Thymus (tissue), 11 donors: ENCODE data around the gene MLPH. TPM values are rescaled to one million over a fixed set of nuclear protein-coding genes. Genes with fewer than 3 reads are reported as not detected.

ENCODE experiments used
- DNase-seq, 9 donors: peaks; one replicate each; pipeline ENCODE4 v3.0.0-alpha.2; 2013; ENCODE audit warnings: low spot score in 9 of 9, low read depth in 6 of 9, missing footprints in 1 of 9
- H3K27ac ChIP-seq, 2 donors: one replicate each; pipeline ENCODE4 v1.5.1; 2013; ENCODE audit warnings: control low read depth in 1 of 2, low read depth in 1 of 2, low read length in 1 of 2, mild to moderate bottlenecking in 1 of 2, moderate library complexity in 1 of 2
- H3K27me3 ChIP-seq, 2 donors: one replicate each; pipeline ENCODE4 v1.5.1; 2013; ENCODE audit warnings: low read length in 1 of 2; ENCODE audit not compliant: control insufficient read depth in 2 of 2, insufficient read depth in 1 of 2
- H3K36me3 ChIP-seq, 2 donors: one replicate each; pipeline ENCODE4 v1.5.1; 2013; ENCODE audit warnings: low read length in 1 of 2, mild to moderate bottlenecking in 1 of 2, moderate library complexity in 1 of 2; ENCODE audit not compliant: control insufficient read depth in 2 of 2, insufficient read depth in 2 of 2
- H3K4me1 ChIP-seq, 2 donors: one replicate each; pipeline ENCODE4 v1.5.1; 2013; ENCODE audit warnings: low read length in 2 of 2; ENCODE audit not compliant: control insufficient read depth in 2 of 2, insufficient read depth in 2 of 2
- H3K4me3 ChIP-seq, 2 donors: one replicate each; pipeline ENCODE4 v1.5.1; 2013; ENCODE audit warnings: low read length in 2 of 2, control low read depth in 1 of 2, mild to moderate bottlenecking in 1 of 2
- H3K9me3 ChIP-seq, 2 donors: one replicate each; pipeline ENCODE4 v1.5.1; 2013; ENCODE audit warnings: low read length in 1 of 2, mild to moderate bottlenecking in 1 of 2; ENCODE audit not compliant: control insufficient read depth in 2 of 2, insufficient read depth in 1 of 2
- WGBS: extraction: QIAGEN DNeasy Blood & Tissue Kit; methylation state at CpG from one replicate; pipeline ENCODE4 v1.1.7; 2013; 5-methylcytosine and 5-hydroxymethylcytosine counted together
- polyA plus RNA-seq: library from polyadenylated mRNA; stranded (reverse); fragments of 200-250 nt; gene quantifications from one replicate; pipeline ENCODE4 v1.2.3, GENCODE V29; 2013
- total RNA-seq: library from RNA; stranded (reverse); fragments of 120-200 nt; gene quantifications from one replicate; pipeline ENCODE4 v1.2.4, GENCODE V29; 2013
- donor health status: healthy.

MLPH gene
- total and polyA plus RNA-seq, 2 donors, result 0.24 to 2.4 TPM

DNA sequence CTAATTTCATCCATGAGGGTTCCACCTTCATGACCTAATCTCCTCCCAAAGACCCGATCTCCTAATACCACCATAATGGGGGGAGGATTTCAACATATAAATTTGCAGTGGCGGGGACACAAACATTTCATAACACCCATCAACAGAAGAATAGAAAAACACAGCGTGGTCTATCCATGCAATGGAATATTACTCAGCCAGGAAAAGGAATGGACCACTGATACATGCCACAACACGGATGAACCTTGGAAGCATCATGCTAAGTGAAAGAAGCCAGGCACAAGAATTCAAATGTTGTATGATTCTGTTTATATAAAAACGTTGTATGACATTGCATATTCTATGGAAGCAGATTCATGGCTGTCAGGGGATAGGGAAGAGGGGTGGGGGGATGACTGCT is 82.0 kb downstream of the MLPH start:
- peaks cover 0 to 4% of the 10 kb centered on the region in 2 donors for H3K4me1 ChIP-seq
- no peaks in the 10 kb centered on the region for H3K9me3 ChIP-seq
- no peaks in the 10 kb centered on the region for H3K36me3 ChIP-seq
- WGBS, result 94% methylated on average over 5 of the region's 5 CpGs
- no peak for DNase-seq
- no peak overlapping the region for H3K4me3 ChIP-seq
- H3K27me3 ChIP-seq, result peaks cover 0 to 10% of the 10 kb centered on the region in 2 donors
- no peak overlapping the region for H3K27ac ChIP-seq

DNA sequence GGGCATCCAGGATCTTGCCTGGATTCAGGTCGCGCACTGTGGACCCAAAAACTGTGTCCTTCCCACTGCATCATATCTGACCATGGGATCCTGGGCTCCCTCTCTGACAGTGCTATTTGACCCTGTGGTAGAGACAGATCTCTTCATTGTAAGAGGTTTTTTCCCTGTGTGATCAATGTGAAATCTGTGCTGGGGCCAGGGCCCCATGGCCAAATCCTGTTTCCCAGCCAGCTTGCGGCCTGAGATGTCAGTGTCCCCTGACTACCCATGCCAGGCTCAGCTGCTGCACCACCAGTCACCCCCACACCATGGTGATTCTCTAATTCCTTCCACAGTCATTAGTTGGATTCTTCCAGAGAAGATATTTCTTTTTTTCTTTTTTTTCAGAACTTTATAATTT is 82.8 kb downstream of the MLPH start:
- H3K4me1 ChIP-seq, result peaks cover 0 to 4% of the 10 kb centered on the region in 2 donors
- H3K27me3 ChIP-seq, result peaks cover 0 to 6% of the 10 kb centered on the region in 2 donors
- H3K36me3 ChIP-seq, result no peaks in the 10 kb centered on the region
- H3K27ac ChIP-seq, result no peak overlapping the region
- no peak for DNase-seq
- WGBS, result 98% methylated on average over 3 of the region's 3 CpGs
- no peaks in the 10 kb centered on the region for H3K9me3 ChIP-seq
- no peak overlapping the region for H3K4me3 ChIP-seq

DNA sequence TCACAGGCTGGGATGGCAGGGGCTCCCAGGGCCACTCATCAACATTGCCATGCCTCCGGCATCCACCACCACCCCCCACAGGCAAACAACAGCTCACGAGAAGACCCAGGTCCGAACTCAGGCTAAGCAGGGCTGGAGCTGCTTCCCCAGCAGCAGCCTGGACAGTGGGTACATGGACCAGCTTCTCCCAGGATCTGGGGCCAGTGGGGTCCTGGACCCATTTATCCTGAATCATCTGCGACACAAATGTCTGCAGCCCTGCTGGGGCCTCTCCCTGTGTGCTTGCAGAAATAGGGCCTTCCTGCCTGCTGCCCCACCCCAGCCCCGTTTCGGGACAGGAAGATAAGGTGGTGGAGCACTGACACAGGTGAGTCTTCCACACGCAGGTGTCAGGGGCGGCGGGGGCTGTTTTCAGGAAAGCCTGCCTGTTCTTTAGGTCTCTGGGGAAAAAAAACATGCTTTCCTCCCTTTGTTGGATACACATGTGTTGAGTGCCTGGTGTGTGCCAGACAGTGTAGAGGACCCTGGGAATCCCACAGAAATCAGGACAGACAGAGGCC is 83.8 kb downstream of the MLPH start:
- Histone ChIP-seq H3K27ac (no peak overlapping the region), H3K4me3 (no peak overlapping the region), H3K27me3 (peaks cover 0 to 6% of the 10 kb centered on the region in 2 donors), H3K36me3 (no peaks in the 10 kb centered on the region), H3K9me3 (no peaks in the 10 kb centered on the region), H3K4me1 (peaks cover 0 to 4% of the 10 kb centered on the region in 2 donors)
- no peak for DNase-seq
- WGBS, result 93% methylated on average over 9 of the region's 9 CpGs

DNA sequence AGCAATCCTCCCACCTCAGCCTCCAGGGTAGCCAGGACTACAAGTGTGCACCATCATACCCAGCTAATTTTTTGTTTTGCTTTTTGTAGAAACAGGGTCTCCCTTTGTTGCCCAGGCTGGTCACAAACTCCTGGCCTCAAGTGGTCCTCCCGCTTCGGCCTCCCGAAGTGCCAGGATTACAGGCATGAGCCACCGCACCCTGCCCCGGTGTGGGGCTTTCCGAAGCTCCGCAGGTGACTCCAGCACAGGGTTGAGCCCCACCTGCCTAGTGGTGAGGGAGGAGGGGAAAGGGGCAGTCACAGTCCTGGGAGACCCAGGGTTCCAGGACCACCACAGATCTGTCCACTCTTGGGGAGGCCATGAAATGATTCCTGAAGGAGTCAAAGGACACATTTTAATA is 84.5 kb downstream of the MLPH start:
- no peak overlapping the region for H3K4me3 ChIP-seq
- WGBS, result 78% methylated on average over 7 of the region's 7 CpGs
- peaks cover 0 to 4% of the 10 kb centered on the region in 2 donors for H3K4me1 ChIP-seq
- no peaks in the 10 kb centered on the region for H3K36me3 ChIP-seq
- H3K9me3 ChIP-seq, result no peaks in the 10 kb centered on the region
- no peak overlapping the region for H3K27ac ChIP-seq
- H3K27me3 ChIP-seq, result peaks cover 0 to 6% of the 10 kb centered on the region in 2 donors
- no peak for DNase-seq

DNA sequence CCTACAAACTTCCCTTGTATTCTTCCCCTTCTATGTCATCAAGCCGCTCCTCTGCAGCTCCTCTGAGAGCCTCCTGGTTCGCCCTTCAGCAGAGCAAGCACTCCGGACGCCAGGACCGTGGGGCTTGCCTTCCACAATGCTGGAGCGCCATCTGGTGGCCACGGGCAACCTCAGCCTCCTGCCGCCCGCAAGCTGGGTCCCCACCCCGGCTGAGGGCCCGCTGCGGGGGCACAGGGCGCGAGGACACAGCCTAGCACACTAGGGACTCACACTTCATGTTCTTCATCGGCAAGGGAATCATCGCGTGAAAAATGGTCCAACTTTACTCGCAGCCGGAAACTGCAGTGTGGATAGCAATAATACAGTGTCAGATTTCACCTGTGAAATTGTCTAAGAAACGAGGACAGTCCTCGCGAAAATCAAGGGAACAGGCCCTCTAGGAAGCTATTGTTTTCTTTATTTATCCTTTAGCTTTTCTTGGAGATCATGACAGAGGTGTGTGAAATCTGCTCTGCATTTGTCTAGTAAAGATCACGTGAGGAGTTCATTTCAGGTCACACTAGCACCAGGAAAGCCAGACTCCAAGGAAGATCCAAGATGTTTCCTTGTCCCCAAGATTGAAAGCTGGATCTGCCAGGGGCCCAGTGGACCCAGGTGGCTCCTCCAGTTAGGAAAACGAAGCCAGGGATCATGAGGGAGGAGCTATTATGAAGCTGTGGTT is 85.1 kb downstream of the MLPH start:
- WGBS, result 25% methylated on average over 24 of the region's 24 CpGs
- Histone ChIP-seq H3K27me3 (peaks cover 0 to 6% of the 10 kb centered on the region in 2 donors), H3K4me3 (no peak overlapping the region), H3K27ac (no peak overlapping the region), H3K9me3 (no peaks in the 10 kb centered on the region), H3K36me3 (no peaks in the 10 kb centered on the region), H3K4me1 (peaks cover 0 to 4% of the 10 kb centered on the region in 2 donors)
- peak; percentile 46 to 89 (median 69) for DNase-seq

DNA sequence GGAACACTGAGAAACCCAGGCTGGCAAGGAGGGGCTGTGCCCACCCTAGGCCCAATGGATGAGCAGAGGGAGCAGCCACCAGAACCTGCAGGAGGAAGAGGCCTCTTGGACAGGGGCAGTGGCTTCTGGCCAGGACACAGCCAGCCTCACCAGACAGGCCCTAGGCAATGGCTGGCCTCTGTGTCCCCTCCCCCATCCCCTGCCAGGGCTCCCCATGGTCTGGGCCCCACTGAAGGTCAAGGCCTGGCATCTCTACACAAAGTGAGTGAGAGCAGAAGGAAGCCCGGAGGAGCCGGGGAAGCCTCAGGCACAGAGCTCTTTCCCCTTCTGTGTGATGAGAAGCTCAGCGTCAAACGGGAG is 85.7 kb downstream of the MLPH start:
- peaks cover 0 to 6% of the 10 kb centered on the region in 2 donors for H3K27me3 ChIP-seq
- no peak overlapping the region for H3K27ac ChIP-seq
- 96% methylated on average over 4 of the region's 4 CpGs for WGBS
- no peak for DNase-seq
- peaks cover 0 to 4% of the 10 kb centered on the region in 2 donors for H3K4me1 ChIP-seq
- no peaks in the 10 kb centered on the region for H3K36me3 ChIP-seq
- H3K9me3 ChIP-seq, result no peaks in the 10 kb centered on the region
- H3K4me3 ChIP-seq, result no peak overlapping the region

DNA sequence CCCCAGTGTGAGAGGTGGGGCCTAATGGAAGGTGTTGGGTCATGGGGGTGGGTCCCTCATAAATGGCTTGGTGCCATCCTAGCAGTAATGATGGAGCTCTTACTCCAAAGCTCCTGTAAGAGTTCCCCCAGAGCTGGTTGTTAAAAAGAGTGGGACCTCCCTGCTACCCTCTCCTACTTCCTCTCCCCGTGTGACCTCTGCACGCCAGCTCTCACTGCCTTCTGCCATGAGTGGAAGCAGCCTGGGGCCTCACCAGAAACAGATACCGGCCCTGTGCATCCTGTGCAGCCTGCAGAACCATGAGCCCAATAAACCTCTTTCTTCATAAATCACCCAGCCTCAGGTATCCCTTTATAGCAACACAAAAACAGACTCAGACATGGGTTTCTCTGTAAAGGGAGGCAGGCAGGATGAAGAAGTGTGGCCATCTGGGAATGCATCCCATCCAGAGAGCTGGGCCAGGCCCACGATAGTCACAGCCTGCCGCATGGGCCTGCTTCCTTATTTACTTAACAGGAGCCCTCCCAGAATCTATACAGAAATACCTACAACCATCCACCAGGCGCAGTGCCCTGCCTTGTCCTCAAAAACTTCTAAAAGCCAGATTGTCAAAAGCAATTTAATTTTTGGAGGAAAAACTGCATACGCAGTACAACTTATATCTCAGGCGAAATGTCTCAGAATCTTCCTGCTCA is 86.8 kb downstream of the MLPH start:
- Histone ChIP-seq H3K4me1 (peaks cover 0 to 4% of the 10 kb centered on the region in 2 donors), H3K27me3 (peaks cover 0 to 6% of the 10 kb centered on the region in 2 donors), H3K36me3 (no peaks in the 10 kb centered on the region), H3K4me3 (no peak overlapping the region), H3K9me3 (no peaks in the 10 kb centered on the region), H3K27ac (no peak overlapping the region)
- 95% methylated on average over 8 of the region's 8 CpGs for WGBS
- no peak for DNase-seq

DNA sequence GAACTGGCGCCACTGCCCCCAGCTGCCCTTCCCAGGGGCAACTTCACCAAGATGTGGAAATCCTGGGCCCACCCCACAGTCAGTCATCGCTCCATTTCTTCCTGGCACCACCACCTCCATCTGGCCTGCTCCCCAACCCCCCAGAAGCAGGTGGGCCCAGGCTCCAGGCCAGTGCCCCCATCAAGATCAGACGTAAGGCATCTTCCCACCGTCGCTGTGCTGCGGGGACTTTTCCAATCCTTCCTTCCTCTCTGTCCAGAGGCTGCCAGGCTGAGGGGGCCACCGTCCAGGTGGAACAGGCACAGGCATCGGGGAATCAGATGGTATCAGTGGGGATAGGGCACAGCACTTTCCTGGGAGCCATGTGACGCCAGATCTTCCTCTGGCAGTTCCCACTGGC is 87.4 kb downstream of the MLPH start:
- Histone ChIP-seq H3K4me1 (peaks cover 0 to 4% of the 10 kb centered on the region in 2 donors), H3K27me3 (peaks cover 0 to 6% of the 10 kb centered on the region in 2 donors), H3K27ac (no peak overlapping the region), H3K36me3 (no peaks in the 10 kb centered on the region), H3K4me3 (no peak overlapping the region), H3K9me3 (no peaks in the 10 kb centered on the region)
- 98% methylated on average over 9 of the region's 9 CpGs for WGBS
- DNase-seq, result no peak
